ENCODE measurements around the gene ADPRH. TPM values are rescaled to one million over a fixed set of nuclear protein-coding genes. Genes with fewer than 3 reads are reported as not detected.

ADPRH gene
- total RNA-seq, 2 experiments from 2014 or later, result 7.7 to 8.6 TPM

DNA sequence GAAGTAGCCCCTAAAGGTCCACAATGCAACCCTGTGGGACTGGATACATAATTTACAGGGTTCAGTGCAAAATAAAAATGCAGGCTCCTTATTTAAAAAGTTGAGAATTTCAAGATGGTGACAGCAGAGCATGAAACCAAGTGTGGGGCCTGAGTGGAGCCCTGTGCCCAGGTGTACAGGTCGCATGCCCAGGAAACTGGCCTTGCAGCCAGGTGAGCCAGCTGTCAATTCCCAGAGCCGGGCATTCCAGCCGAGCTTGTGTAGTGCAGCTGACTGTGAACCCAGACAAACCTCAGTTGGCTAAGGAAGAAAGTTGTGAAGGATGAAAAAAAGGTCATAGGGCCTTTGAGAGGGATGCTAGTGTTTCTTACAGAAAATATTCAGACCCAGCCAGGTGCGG lies 53.5 kb downstream of the ADPRH start:
- H3K27ac Mint-ChIP-seq, result no peak overlapping the region
- H3K4me1 Mint-ChIP-seq (ENCODE audit: low read depth), result peaks cover 32% of the 10 kb centered on the region
- ChIA-PET CTCF (no interaction called here), POLR2A (no interaction called here)
- H3K27me3 Mint-ChIP-seq, result peaks cover 3% of the 10 kb centered on the region
- peaks cover 1% of the 10 kb centered on the region for H3K36me3 Mint-ChIP-seq
- intact Hi-C loops (cut with micrococcal nuclease), result no loop called here
- H3K9me3 Mint-ChIP-seq, result no peaks in the 10 kb centered on the region
- no peak for DNase-seq
- H3K4me3 Mint-ChIP-seq, result no peak overlapping the region

DNA sequence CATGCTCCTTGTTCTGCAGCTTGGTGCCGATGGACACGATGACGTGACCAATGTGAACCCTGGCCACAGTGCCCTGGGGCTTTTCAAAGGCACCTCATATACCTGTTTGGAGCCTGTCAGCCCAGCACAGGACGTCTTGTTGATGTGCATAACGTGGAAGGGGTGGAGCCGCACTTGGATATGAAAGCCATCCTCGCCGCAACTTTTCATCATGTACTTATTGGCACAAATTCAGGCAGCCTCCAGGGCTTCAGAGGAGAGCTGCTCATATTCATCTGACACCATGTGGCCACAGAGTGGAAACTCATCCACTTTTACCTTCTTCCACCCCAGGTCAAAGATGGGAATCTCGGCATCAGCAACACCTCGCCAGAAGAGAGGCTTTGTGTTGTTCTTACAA lies 56.4 kb downstream of the ADPRH start:
- no peak for DNase-seq
- Mint-ChIP-seq H3K9me3 (no peaks in the 10 kb centered on the region), H3K4me1 (ENCODE audit: low read depth) (peaks cover 35% of the 10 kb centered on the region), H3K27ac (no peak overlapping the region), H3K36me3 (peaks cover 12% of the 10 kb centered on the region), H3K27me3 (no peaks in the 10 kb centered on the region), H3K4me3 (no peak overlapping the region)
- ChIA-PET POLR2A (interaction anchor here (1.3 kb wide), 1 partner anchor 8 kb away, joined by 4 read pairs; no protein-coding TSS in a partner anchor), CTCF (interaction anchor here (1.1 kb wide), 1 partner anchor 34 kb away, joined by 3 read pairs; no protein-coding TSS in a partner anchor)
- intact Hi-C loops (cut with micrococcal nuclease), result no loop called here

DNA sequence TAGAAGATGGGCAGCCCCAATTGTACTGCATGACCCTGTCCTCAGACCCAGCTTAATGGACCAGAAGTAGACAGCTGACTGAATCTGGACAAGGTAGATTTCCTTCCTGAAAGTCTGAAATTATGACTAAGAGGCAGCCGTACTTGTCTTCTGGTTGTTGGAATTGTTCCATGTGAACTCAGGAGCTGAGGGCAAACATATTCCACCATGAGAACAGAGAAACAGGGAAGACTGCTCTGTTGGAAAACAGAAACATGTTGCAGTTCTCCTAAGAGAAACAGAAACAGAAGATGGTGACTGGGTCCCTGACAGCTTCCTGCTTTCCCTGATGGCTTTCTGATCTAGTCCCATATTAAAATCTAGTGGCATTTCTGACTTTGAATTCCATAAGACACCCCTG lies 57.0 kb downstream of the ADPRH start:
- Mint-ChIP-seq H3K9me3 (peaks cover 1% of the 10 kb centered on the region), H3K4me3 (no peak overlapping the region), H3K36me3 (peaks cover 16% of the 10 kb centered on the region), H3K4me1 (ENCODE audit: low read depth) (peaks cover 32% of the 10 kb centered on the region), H3K27ac (no peak overlapping the region), H3K27me3 (no peaks in the 10 kb centered on the region)
- DNase-seq, result no peak
- intact Hi-C loops (cut with micrococcal nuclease), result no loop called here
- ChIA-PET POLR2A (interaction anchor here (1.3 kb wide), 1 partner anchor 8 kb away, joined by 4 read pairs; no protein-coding TSS in a partner anchor), CTCF (interaction anchor here (1.2 to 1.6 kb wide), 3 partner anchors 27 to 39 kb away, joined by 3 to 4 read pairs (median 4); no protein-coding TSS in a partner anchor)

DNA sequence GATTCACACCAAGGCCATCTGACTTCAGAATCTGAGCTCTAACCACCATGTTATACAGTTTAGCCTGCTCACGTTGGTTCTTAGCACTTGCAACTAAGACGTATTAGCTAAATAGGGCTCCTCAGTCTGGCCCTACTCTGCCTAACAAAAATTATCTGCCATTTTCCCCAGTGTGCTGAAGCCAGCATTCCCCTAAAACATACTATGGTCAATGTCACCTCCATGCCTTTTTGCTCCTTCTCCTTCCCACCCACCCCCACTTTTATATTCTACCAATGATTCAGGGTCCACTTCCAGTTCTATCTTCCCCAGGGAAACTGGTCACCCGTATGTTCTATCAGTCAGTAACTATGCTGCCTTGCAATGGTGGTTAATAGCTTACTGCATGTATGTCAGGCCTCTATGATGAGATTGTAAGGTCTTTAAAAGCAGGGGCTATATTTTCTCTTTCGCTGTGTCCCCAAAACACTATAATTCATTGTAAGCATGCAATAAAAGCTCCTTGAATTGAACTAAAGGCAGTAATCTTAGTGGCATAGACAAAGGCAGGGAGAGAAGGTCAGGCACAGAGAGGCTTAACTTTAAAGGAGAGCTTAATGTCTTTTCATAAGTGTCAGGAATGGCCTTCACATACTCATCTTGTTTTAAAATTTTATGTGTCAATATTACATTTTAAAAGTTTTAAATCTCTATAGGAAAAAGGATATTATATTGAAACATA lies 57.8 kb downstream of the ADPRH start:
- Mint-ChIP-seq H3K27ac (peak overlapping the region; percentile 5), H3K9me3 (peaks cover 4% of the 10 kb centered on the region), H3K27me3 (no peaks in the 10 kb centered on the region), H3K4me1 (ENCODE audit: low read depth) (peaks cover 37% of the 10 kb centered on the region), H3K4me3 (no peak overlapping the region), H3K36me3 (peaks cover 20% of the 10 kb centered on the region)
- CTCF ChIA-PET, result interaction anchor here (1.2 to 1.6 kb wide), 3 partner anchors 26 to 38 kb away, joined by 3 to 4 read pairs (median 4); no protein-coding TSS in a partner anchor
- POLR2A ChIA-PET, result interaction anchor here (0.7 to 1.3 kb wide), 3 partner anchors 9 to 343 kb away, joined by 4 to 5 read pairs (median 4); partner anchors contain the start of gene ARHGAP31
- intact Hi-C loops (cut with micrococcal nuclease), result no loop called here
- no peak for DNase-seq

DNA sequence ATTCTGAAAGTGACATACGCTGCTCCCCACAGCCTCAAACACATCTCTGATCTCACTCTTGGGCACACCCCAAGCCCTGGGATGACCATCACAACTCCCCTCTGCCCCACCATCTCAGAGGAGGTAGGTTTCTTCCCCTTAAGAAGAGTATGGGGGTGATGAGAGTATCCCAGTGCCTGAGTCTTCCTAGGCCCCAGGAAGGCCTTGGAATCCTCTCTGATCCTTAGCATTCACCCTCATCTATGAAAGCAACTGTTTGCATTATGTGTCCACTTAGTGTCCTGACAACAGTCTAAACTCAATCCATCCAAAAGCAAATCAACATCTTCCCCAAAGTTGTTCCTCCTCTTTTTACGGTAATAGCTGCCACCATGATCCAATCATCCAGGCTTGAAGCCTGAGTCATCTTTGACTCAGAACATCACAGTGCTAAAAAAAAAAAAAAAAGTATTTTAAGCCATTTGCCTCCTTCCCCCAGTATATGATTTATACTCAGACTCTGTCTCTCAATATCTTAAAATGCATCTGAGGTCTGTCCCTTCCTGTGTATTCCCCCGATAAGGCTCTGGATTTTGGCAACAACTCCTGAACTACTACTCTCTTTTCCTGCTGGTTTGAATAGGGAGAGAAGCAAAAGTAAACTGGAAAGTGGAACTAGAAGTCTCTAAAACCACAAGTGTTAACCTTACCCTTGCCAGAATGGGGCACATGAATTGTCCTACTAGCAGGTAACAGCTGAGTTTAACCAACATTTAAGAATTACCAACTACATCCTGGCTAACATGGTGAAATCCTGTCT lies 58.6 kb downstream of the ADPRH start:
- intact Hi-C loops (cut with micrococcal nuclease), result loop anchor here (1.0 to 2.0 kb wide), 3 partner anchors 10 to 399 kb away; no protein-coding TSS in a partner anchor
- peaks cover 23% of the 10 kb centered on the region for H3K36me3 Mint-ChIP-seq
- peaks cover 45% of the 10 kb centered on the region for H3K4me1 Mint-ChIP-seq (ENCODE audit: low read depth)
- ChIA-PET CTCF (interaction anchor here (1.0 to 1.6 kb wide), 2 partner anchors 10 to 37 kb away, joined by 3 to 4 read pairs; no protein-coding TSS in a partner anchor), POLR2A (interaction anchor here (0.7 to 1.1 kb wide), 2 partner anchors 31 to 344 kb away, joined by 4 to 5 read pairs; partner anchors contain the start of gene ARHGAP31)
- no peaks in the 10 kb centered on the region for H3K27me3 Mint-ChIP-seq
- DNase-seq, result no peak
- no peak overlapping the region for H3K4me3 Mint-ChIP-seq
- peaks cover 4% of the 10 kb centered on the region for H3K9me3 Mint-ChIP-seq
- H3K27ac Mint-ChIP-seq, result peak overlapping the region; percentile 92

Other genes starting within 250 kb of the ADPRH start
- gene TMEM39A, start 115.9 kb upstream of the ADPRH start, total RNA-seq, result 10 to 100 TPM; 33.9 to 34.3 TPM
- gene POGLUT1, start 110.5 kb upstream of the ADPRH start, total RNA-seq, result 10 to 100 TPM; 13.0 to 13.9 TPM
- gene TIMMDC1, start 80.9 kb upstream of the ADPRH start, total RNA-seq, result 100 to 1,000 TPM in 1 of 2 experiments, 10 to 100 TPM in 1; 93.7 to 105 TPM
- 1 to 10 TPM; 3.4 to 3.7 TPM for gene CD80, start 19.9 kb upstream of the ADPRH start, total RNA-seq
- gene PLA1A, start 18.4 kb downstream of the ADPRH start, total RNA-seq, result under 1 TPM; 0.31 to 0.34 TPM
- gene POPDC2, start 81.1 kb downstream of the ADPRH start, total RNA-seq, result 1 to 10 TPM; 2.1 to 2.3 TPM
- 100 to 1,000 TPM; 108 to 112 TPM for gene COX17, start 97.9 kb downstream of the ADPRH start, total RNA-seq
- under 1 TPM; 0.29 to 0.31 TPM for gene CFAP91, start 123.5 kb downstream of the ADPRH start, total RNA-seq
- gene NR1I2, start 202.6 kb downstream of the ADPRH start, total RNA-seq, result under 1 TPM; 0.36 to 0.39 TPM

Data from activated CD4-positive, alpha-beta memory T cell treated with anti-CD3 and anti-CD28 coated beads for 36 hours (primary cell).